CD4-positive, alpha-beta memory T cell (primary cell): ENCODE results near the gene RNF217. TPM values are rescaled to one million over a fixed set of nuclear protein-coding genes. Genes with fewer than 3 reads are reported as not detected.

Source experiments
- CTCF ChIA-PET: fragments of 350-600 bp; sonication (Branson Sonifier 250); formaldehyde crosslinking; loops from one replicate; lab custom pipeline; 2021; ENCODE audit warnings: inconsistent platforms; ENCODE audit not compliant: partially characterized antibody; lab: Charles Lee
- POLR2A ChIA-PET: fragments of 350-600 bp; sonication (Branson Sonifier 250); formaldehyde crosslinking; loops from one replicate; lab custom pipeline; 2021; ENCODE audit not compliant: partially characterized antibody; lab: Charles Lee
- DNase-seq, 5 donors: peaks; one replicate each; pipeline versions ENCODE4 v3.0.0 to v3.0.0-alpha.2; 2020 to 2022; ENCODE audit warnings: mixed read lengths in 1 of 5
- H3K27ac ChIP-seq: one replicate; pipeline ENCODE4 v1.7.0; 2013; ENCODE audit warnings: low read depth, low read length
- H3K27me3 ChIP-seq: 2 replicates; pipeline ENCODE4 v1.7.0; 2013; ENCODE audit warnings: mild to moderate bottlenecking, low read length, moderate library complexity; ENCODE audit not compliant: insufficient read depth
- H3K36me3 ChIP-seq: 2 replicates; pipeline ENCODE4 v1.7.0; 2013; ENCODE audit warnings: mild to moderate bottlenecking, low read length, moderate library complexity; ENCODE audit not compliant: insufficient read depth
- H3K4me1 ChIP-seq: 2 replicates; pipeline ENCODE4 v1.7.0; 2013; ENCODE audit warnings: mild to moderate bottlenecking, low read length, moderate library complexity; ENCODE audit not compliant: insufficient read depth
- H3K4me3 ChIP-seq, 2 donors: one replicate each; pipeline ENCODE4 v1.7.0; 2013; ENCODE audit warnings: low read length in 2 of 2, mild to moderate bottlenecking in 1 of 2
- H3K9me3 ChIP-seq, 2 donors: one replicate each; pipeline ENCODE4 v1.7.0; 2013; ENCODE audit warnings: low read length in 2 of 2, control low read depth in 1 of 2; ENCODE audit not compliant: control insufficient read depth in 1 of 2
- H3K27ac Mint-ChIP-seq, 7 donors: one replicate each; pipeline ENCODE4 v1.8.0; 2020 to 2021; ENCODE audit warnings: mixed read lengths in 7 of 7, mild to moderate bottlenecking in 6 of 7, inconsistent platforms in 3 of 7, moderate library complexity in 3 of 7
- H3K27me3 Mint-ChIP-seq, 2 donors: one replicate each; pipeline ENCODE4 v1.8.0; 2020 to 2021; ENCODE audit warnings: mixed read lengths in 2 of 2
- H3K36me3 Mint-ChIP-seq, 2 donors: one replicate each; pipeline ENCODE4 v1.8.0; 2020 to 2021; ENCODE audit warnings: mixed read lengths in 2 of 2, inconsistent platforms in 1 of 2, mild to moderate bottlenecking in 1 of 2
- H3K4me1 Mint-ChIP-seq, 4 donors: one replicate each; pipeline ENCODE4 v1.8.0; 2020 to 2021; ENCODE audit warnings: mixed read lengths in 4 of 4, mild to moderate bottlenecking in 1 of 4
- H3K4me3 Mint-ChIP-seq, 8 donors: one replicate each; pipeline ENCODE4 v1.8.0; 2020 to 2021; ENCODE audit warnings: mixed read lengths in 8 of 8, mild to moderate bottlenecking in 7 of 8, moderate library complexity in 6 of 8, inconsistent platforms in 3 of 8
- H3K9me3 Mint-ChIP-seq, 8 donors: one replicate each; pipeline ENCODE4 v1.8.0; 2020 to 2021; ENCODE audit warnings: mixed read lengths in 8 of 8, mild to moderate bottlenecking in 5 of 8, inconsistent platforms in 3 of 8, moderate library complexity in 1 of 8
- intact Hi-C: fragments of 100-400 bp; cut with micrococcal nuclease; formaldehyde crosslinking; loops from one replicate; pipeline ENCODE4 v1.15.1; 2023
- polyA plus RNA-seq, 2 donors: library from polyadenylated mRNA; unstranded; fragments of 300-500 nt; fragmentation: Illumina TruSeq; gene quantifications; one replicate each; pipeline ENCODE4 v1.2.3, GENCODE V29; 2021
- total RNA-seq, 2 experiments: library from RNA; stranded (reverse); gene quantifications; one replicate each; pipeline ENCODE4 v1.2.3, GENCODE V29; 2021

The RNF217 gene
- total and polyA plus RNA-seq, 4 experiments from 2014 or later, result 0.03 to 0.86 (median 0.12) TPM

DNA sequence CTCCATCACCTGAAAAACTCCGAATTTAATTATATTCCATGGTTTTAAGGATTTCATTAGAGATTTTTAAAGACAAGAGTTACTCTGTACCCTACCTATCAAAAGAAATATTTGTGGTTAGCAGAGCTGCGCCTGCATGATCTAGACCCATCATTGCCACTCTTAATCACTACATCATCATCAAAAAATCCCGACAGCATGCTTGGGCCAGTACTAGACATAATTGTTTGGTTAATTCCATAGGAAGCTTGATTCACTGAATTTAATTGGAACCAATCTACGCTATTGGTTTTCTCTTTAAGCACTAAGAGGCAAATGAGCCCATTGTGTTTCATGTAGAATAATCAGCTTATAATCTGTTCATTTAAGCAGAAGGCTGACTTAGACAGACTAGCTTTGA lies 33.4 kb upstream of the RNF217 start:
- no peaks in the 10 kb centered on the region for H3K9me3 ChIP-seq
- DNase-seq, result no peak

DNA sequence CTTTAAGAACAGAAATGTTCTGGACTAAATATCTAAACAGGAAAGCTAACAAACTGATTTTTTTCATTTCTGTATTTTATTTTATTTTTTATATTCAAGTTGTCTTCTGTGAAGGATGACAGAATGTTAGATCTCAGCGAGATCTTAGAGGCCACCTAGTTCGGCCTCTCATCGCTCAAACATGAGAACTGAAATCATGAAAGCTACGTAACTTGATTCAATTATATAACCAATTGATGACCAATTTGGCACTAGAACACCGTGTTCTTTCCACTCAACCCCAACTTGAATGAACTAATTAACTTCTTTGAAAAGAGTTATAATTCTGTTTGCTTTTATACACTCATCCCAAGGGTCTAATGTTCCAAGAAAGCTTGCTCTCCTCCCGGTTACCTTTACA lies 24.6 kb upstream of the RNF217 start:
- DNase-seq, result no peak
- CTCF ChIA-PET, result no interaction called here
- Mint-ChIP-seq H3K4me3 (no peak overlapping the region), H3K27ac (no peak overlapping the region), H3K4me1 (no peaks in the 10 kb centered on the region), H3K9me3 (peaks cover 0 to 2% (median 0%) of the 10 kb centered on the region in 8 donors), H3K27me3 (peaks cover 2% of the 10 kb centered on the region in 2 donors), H3K36me3 (no peaks in the 10 kb centered on the region)
- intact Hi-C loops, result no loop called here
- H3K27me3 ChIP-seq, result no peaks in the 10 kb centered on the region
- H3K27ac ChIP-seq, result no peak overlapping the region
- no peak overlapping the region for H3K4me3 ChIP-seq
- no peaks in the 10 kb centered on the region for H3K4me1 ChIP-seq
- POLR2A ChIA-PET, result no interaction called here
- no peaks in the 10 kb centered on the region for H3K36me3 ChIP-seq
- H3K9me3 ChIP-seq, result no peaks in the 10 kb centered on the region

More for the DNA sequence above, 33.4 kb upstream of the RNF217 start:
- Histone ChIP-seq H3K36me3 (no peaks in the 10 kb centered on the region), H3K4me3 (no peak overlapping the region), H3K27me3 (no peaks in the 10 kb centered on the region), H3K4me1 (no peaks in the 10 kb centered on the region), H3K27ac (no peak overlapping the region)
- no peaks in the 10 kb centered on the region for H3K4me1 Mint-ChIP-seq
- intact Hi-C loops, result no loop called here
- POLR2A ChIA-PET, result no interaction called here
- CTCF ChIA-PET, result interaction anchor here (1.3 kb wide), 1 partner anchor 58 kb away, joined by 3 read pairs; no protein-coding TSS in a partner anchor
- no peak overlapping the region for H3K4me3 Mint-ChIP-seq
- H3K27ac Mint-ChIP-seq, result no peak overlapping the region
- H3K36me3 Mint-ChIP-seq, result no peaks in the 10 kb centered on the region
- H3K9me3 Mint-ChIP-seq, result peaks cover 0 to 2% (median 0%) of the 10 kb centered on the region in 8 donors
- no peaks in the 10 kb centered on the region for H3K27me3 Mint-ChIP-seq

- Mint-ChIP-seq H3K36me3 (no peaks in the 10 kb centered on the region), H3K27ac (no peak overlapping the region), H3K4me3 (no peak overlapping the region), H3K27me3 (no peaks in the 10 kb centered on the region), H3K4me1 (no peaks in the 10 kb centered on the region), H3K9me3 (peaks cover 0 to 5% (median 0%) of the 10 kb centered on the region in 8 donors)
- ChIA-PET CTCF (no interaction called here), POLR2A (no interaction called here)
- Histone ChIP-seq H3K4me3 (no peak overlapping the region), H3K27ac (no peak overlapping the region), H3K36me3 (no peaks in the 10 kb centered on the region), H3K4me1 (no peaks in the 10 kb centered on the region), H3K9me3 (no peaks in the 10 kb centered on the region), H3K27me3 (no peaks in the 10 kb centered on the region)
- intact Hi-C loops, result no loop called here
- no peak for DNase-seq
These were observed 21.0 kb upstream of the RNF217 start for GRCh38 chr6:124941259-124941658.

DNA sequence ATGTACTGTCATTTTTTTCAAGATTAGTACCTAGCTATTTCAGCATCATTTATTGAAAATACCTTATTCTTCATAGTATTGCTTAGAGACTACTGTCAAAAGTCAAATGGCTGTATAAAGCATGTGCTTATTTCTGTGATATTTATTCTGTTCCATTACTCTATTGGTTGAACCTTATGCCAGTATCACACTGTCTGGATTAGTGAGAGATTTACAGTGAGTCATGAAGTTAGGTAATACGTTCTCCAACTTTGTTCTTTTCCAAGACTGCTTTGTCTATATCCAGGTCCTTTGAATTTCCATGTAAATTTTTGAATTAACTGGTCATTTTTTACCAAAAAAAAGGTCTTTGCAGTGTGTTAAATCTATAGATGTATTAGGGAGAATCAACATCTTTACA lies 18.6 kb upstream of the RNF217 start:
- DNase-seq, result no peak
- Mint-ChIP-seq H3K36me3 (no peaks in the 10 kb centered on the region), H3K9me3 (peaks cover 0 to 5% (median 0%) of the 10 kb centered on the region in 8 donors), H3K4me3 (no peak overlapping the region), H3K4me1 (no peaks in the 10 kb centered on the region), H3K27me3 (peaks cover 0 to 5% of the 10 kb centered on the region in 2 donors), H3K27ac (no peak overlapping the region)
- no peaks in the 10 kb centered on the region for H3K9me3 ChIP-seq
- ChIA-PET POLR2A (no interaction called here), CTCF (no interaction called here)
- no peaks in the 10 kb centered on the region for H3K4me1 ChIP-seq
- H3K4me3 ChIP-seq, result no peak overlapping the region
- no peaks in the 10 kb centered on the region for H3K36me3 ChIP-seq
- H3K27me3 ChIP-seq, result no peaks in the 10 kb centered on the region
- no peak overlapping the region for H3K27ac ChIP-seq
- intact Hi-C loops, result no loop called here

- POLR2A ChIA-PET, result no interaction called here
These were observed 14.2 kb upstream of the RNF217 start for GRCh38 chr6:124947971-124948451.

DNA sequence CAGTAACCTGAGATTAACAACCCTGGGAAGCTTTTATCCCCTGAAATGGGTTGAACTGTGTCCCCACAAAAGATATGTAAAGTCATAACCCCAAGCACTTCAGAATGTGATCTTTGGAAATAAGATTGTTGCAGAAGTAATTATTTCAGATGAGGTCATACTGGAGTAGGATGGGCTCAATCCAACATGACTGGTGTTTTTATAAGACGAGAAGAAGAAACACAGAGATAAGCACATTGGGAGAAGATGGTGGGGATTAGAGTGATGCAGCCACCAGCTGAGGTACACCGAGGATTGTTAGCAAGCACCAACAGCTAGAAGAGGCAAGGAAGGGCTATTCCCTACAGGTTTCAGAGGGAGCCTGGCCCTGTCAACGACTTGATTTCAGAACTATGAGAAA lies 12.5 kb upstream of the RNF217 start:
- Mint-ChIP-seq H3K9me3 (peaks cover 0 to 5% (median 0%) of the 10 kb centered on the region in 8 donors), H3K36me3 (no peaks in the 10 kb centered on the region), H3K27ac (no peak overlapping the region), H3K27me3 (peaks cover 0 to 10% of the 10 kb centered on the region in 2 donors), H3K4me1 (no peaks in the 10 kb centered on the region), H3K4me3 (no peak overlapping the region)
- no peaks in the 10 kb centered on the region for H3K36me3 ChIP-seq
- H3K4me1 ChIP-seq, result no peaks in the 10 kb centered on the region
- no peaks in the 10 kb centered on the region for H3K9me3 ChIP-seq
- ChIA-PET POLR2A (no interaction called here), CTCF (no interaction called here)
- intact Hi-C loops, result no loop called here
- no peak overlapping the region for H3K4me3 ChIP-seq
- no peak for DNase-seq
- H3K27me3 ChIP-seq, result no peaks in the 10 kb centered on the region
- H3K27ac ChIP-seq, result no peak overlapping the region

More at GRCh38 chr6:124947971-124948451, 14.2 kb upstream of the RNF217 start:
- intact Hi-C loops, result no loop called here
- H3K27ac Mint-ChIP-seq, result no peak overlapping the region
- Histone ChIP-seq H3K27ac (no peak overlapping the region), H3K4me3 (no peak overlapping the region), H3K4me1 (no peaks in the 10 kb centered on the region), H3K9me3 (no peaks in the 10 kb centered on the region), H3K36me3 (no peaks in the 10 kb centered on the region), H3K27me3 (no peaks in the 10 kb centered on the region)
- H3K9me3 Mint-ChIP-seq, result peaks cover 0 to 5% (median 0%) of the 10 kb centered on the region in 8 donors
- CTCF ChIA-PET, result no interaction called here
- no peaks in the 10 kb centered on the region for H3K4me1 Mint-ChIP-seq
- no peak for DNase-seq
- no peak overlapping the region for H3K4me3 Mint-ChIP-seq
- peaks cover 0 to 10% of the 10 kb centered on the region in 2 donors for H3K27me3 Mint-ChIP-seq
- no peaks in the 10 kb centered on the region for H3K36me3 Mint-ChIP-seq

DNA sequence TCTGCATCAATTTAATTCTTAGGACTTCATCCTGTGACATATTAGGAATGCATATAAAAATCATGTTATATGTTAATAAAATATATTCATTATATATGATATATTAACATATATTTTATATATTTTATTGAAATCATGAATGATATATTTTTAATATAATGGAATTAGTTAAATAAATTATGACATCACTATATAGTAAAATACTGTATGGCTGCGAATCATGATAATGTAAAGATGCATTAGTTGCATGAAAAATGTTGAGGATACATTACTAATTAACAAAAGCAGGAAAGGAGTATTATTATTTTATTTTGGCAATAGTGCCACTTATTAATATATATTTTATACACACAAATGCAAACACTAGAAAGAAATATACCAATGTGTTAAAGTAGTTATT lies 8.4 kb upstream of the RNF217 start:
- Histone ChIP-seq H3K4me3 (no peak overlapping the region), H3K9me3 (no peaks in the 10 kb centered on the region), H3K4me1 (no peaks in the 10 kb centered on the region), H3K36me3 (no peaks in the 10 kb centered on the region), H3K27me3 (no peaks in the 10 kb centered on the region), H3K27ac (no peak overlapping the region)
- DNase-seq, result no peak
- no peaks in the 10 kb centered on the region for H3K36me3 Mint-ChIP-seq
- intact Hi-C loops, result no loop called here
- no peaks in the 10 kb centered on the region for H3K4me1 Mint-ChIP-seq
- POLR2A ChIA-PET, result no interaction called here
- CTCF ChIA-PET, result no interaction called here
- no peak overlapping the region for H3K27ac Mint-ChIP-seq
- peaks cover 5 to 8% of the 10 kb centered on the region in 2 donors for H3K27me3 Mint-ChIP-seq
- no peak overlapping the region for H3K4me3 Mint-ChIP-seq
- peaks cover 0 to 3% (median 0%) of the 10 kb centered on the region in 8 donors for H3K9me3 Mint-ChIP-seq
